Left lung (tissue), 14 donors: ENCODE data around the gene HLA-DMA. TPM values are rescaled to one million over a fixed set of nuclear protein-coding genes. Genes with fewer than 3 reads are reported as not detected.
A peak's percentile ranks its signal among the peaks of the same experiment; 100 is the strongest.

Experiments used
- ATAC-seq: fragments of 200-7000 bp; cut with Tn5 transposase; one replicate; pipeline ENCODE4 v1.9.1; 2020; ENCODE audit warnings: moderate library complexity
- DNase-seq, 4 donors: peaks; one replicate each; pipeline ENCODE4 v3.0.0-alpha.2; 2013 to 2020
- H3K27ac ChIP-seq, 2 donors: fragments of 200-600 bp; sonication (generic) in 1 of 2; one replicate each; pipeline versions ENCODE4 v1.5.0 to v1.8.0; 2020 to 2021
- H3K27me3 ChIP-seq, 2 donors: fragments of 200-600 bp; sonication (generic) in 1 of 2; one replicate each; pipeline versions ENCODE4 v1.5.0 to v1.8.0; 2020 to 2021
- H3K36me3 ChIP-seq, 2 donors: fragments of 200-600 bp; sonication (generic) in 1 of 2; one replicate each; pipeline versions ENCODE4 v1.5.0 to v1.8.0; 2020 to 2021
- H3K4me1 ChIP-seq, 2 donors: fragments of 200-600 bp; one replicate each; pipeline ENCODE4 v1.8.0; 2021
- H3K4me3 ChIP-seq, 2 donors: fragments of 200-600 bp; sonication (generic) in 1 of 2; one replicate each; pipeline versions ENCODE4 v1.5.0 to v1.8.0; 2020 to 2021; ENCODE audit warnings: mild to moderate bottlenecking in 1 of 2
- H3K9me3 ChIP-seq, 2 donors: fragments of 200-600 bp; sonication (generic) in 1 of 2; one replicate each; pipeline versions ENCODE4 v1.5.0 to v1.8.0; 2020 to 2021
- CTCF ChIP-seq, 2 donors: fragments of 200-600 bp; sonication (generic) in 1 of 2; IDR thresholded peaks; one replicate each; pipeline versions ENCODE4 v1.5.0 to v1.8.0; 2021; ENCODE audit warnings: antibody characterized with exemption in 2 of 2
- intact Hi-C, 2 donors: fragments of 100-400 bp; cut with DNase I; formaldehyde crosslinking; loops; one replicate each; pipeline versions ENCODE4 v1.11.2 to v1.14.2; 2022
- long read RNA-seq, 12 donors: library from polyadenylated mRNA in 2 of 12; unstranded in 2 of 12; transcript quantifications; one replicate each; pipeline ENCODE4 v2.0.0 and lab custom pipeline, GENCODE V29; 2019 to 2026
- polyA plus RNA-seq, 6 donors: library from polyadenylated mRNA; unstranded; fragments of 120-200 nt; gene quantifications; one replicate each; pipeline ENCODE4 v1.2.1, GENCODE V29; 2013; ENCODE audit not compliant: insufficient read length in 6 of 6
- total RNA-seq, 2 donors: library from RNA; stranded (reverse); fragmentation: NEBNext Ultra II Directional; extraction: Animal tissue kit (Norgen Biotek cat#: 25700); gene quantifications; one replicate each; pipeline ENCODE4 v1.2.1, GENCODE V29; 2021
- donor health status: DM: no; HTN: yes; CAD: no.
- donor health status: DM: no; HTN: no; CAD: no.

HLA-DMA gene
- total RNA-seq (100 to 1,000 TPM; 128 to 159 TPM), polyA plus RNA-seq (10 to 100 TPM in 5 of 6 donors, 1 to 10 TPM in 1; 9.4 to 26.3 (median 17.1) TPM)
- long read RNA-seq, donor 1, transcript HLA-DMA-201 (5 exons, 1,123 nt), result major isoform, 12 of 616 reads
- long read RNA-seq, donor 1, transcript HLA-DMA-209 (2 exons, 657 nt), result minor isoform, 6 of 616 reads
- long read RNA-seq, donor 1, partial matches to known transcripts, result 584 of 616 reads
- long read RNA-seq, donor 1, other reads (novel, unspliced or antisense), result 12 of 616 reads
- long read RNA-seq, donor 2, transcript HLA-DMA-201 (5 exons, 1,123 nt), result major isoform, 7 of 300 reads
- long read RNA-seq, donor 2, partial matches to known transcripts, result 292 of 300 reads
- long read RNA-seq, donor 2, other reads (novel, unspliced or antisense), result 0 of 300 reads
- long read RNA-seq, donor 3, partial matches to known transcripts, result 0 of 4 reads
- long read RNA-seq, donor 3, other reads (novel, unspliced or antisense), result 0 of 4 reads
- long read RNA-seq, donor 4, transcript HLA-DMA-202 (5 exons, 1,007 nt), result minor isoform, 5 of 169 reads
- long read RNA-seq, donor 4, transcript HLA-DMA-203 (4 exons, 777 nt), result minor isoform, 8 of 169 reads
- long read RNA-seq, donor 4, transcript HLA-DMA-201 (5 exons, 1,123 nt), result major isoform, 134 of 169 reads
- long read RNA-seq, donor 4, partial matches to known transcripts, result 5 of 169 reads
- long read RNA-seq, donor 4, other reads (novel, unspliced or antisense), result 17 of 169 reads
- long read RNA-seq, donor 5, transcript HLA-DMA-201 (5 exons, 1,123 nt), result major isoform, 9 of 302 reads
- long read RNA-seq, donor 5, partial matches to known transcripts, result 278 of 302 reads
- long read RNA-seq, donor 5, other reads (novel, unspliced or antisense), result 13 of 302 reads
- long read RNA-seq, donor 6, partial matches to known transcripts, result 155 of 166 reads
- long read RNA-seq, donor 6, other reads (novel, unspliced or antisense), result 5 of 166 reads
- long read RNA-seq, donor 7, transcript HLA-DMA-201 (5 exons, 1,123 nt), result major isoform, 5 of 90 reads
- long read RNA-seq, donor 7, partial matches to known transcripts, result 85 of 90 reads
- long read RNA-seq, donor 7, other reads (novel, unspliced or antisense), result 0 of 90 reads
- long read RNA-seq, donor 8, transcript HLA-DMA-209 (2 exons, 657 nt), result major isoform, 6 of 11 reads
- long read RNA-seq, donor 8, partial matches to known transcripts, result 0 of 11 reads
- long read RNA-seq, donor 8, other reads (novel, unspliced or antisense), result 0 of 11 reads
- long read RNA-seq, donor 9, result 0 reads
- long read RNA-seq, donor 10, transcript HLA-DMA-201 (5 exons, 1,123 nt), result major isoform, 140 of 172 reads
- long read RNA-seq, donor 10, transcript HLA-DMA-202 (5 exons, 1,007 nt), result minor isoform, 9 of 172 reads
- long read RNA-seq, donor 10, partial matches to known transcripts, result 0 of 172 reads
- long read RNA-seq, donor 10, other reads (novel, unspliced or antisense), result 23 of 172 reads
- long read RNA-seq, donor 11, partial matches to known transcripts, result 303 of 313 reads
- long read RNA-seq, donor 11, other reads (novel, unspliced or antisense), result 9 of 313 reads
- long read RNA-seq, donor 12, partial matches to known transcripts, result 86 of 95 reads
- long read RNA-seq, donor 12, other reads (novel, unspliced or antisense), result 0 of 95 reads

GRCh38 chr6:32952817-32953739, at the start of gene HLA-DMA:
Gene HLA-DMA (minus strand): TSS chr6:32953097. CDS start chr6:32953036, 61 bp downstream.
- ATAC-seq, result peak; percentile 97
- peak; percentile 67 to 92 (median 88) for DNase-seq
- Histone ChIP-seq H3K27ac (peak within 1 kb of the TSS; percentile 75 to 78), H3K4me3 (peak within 1 kb of the TSS; percentile 17 to 43), H3K27me3 (no peaks in the 10 kb centered on the region), H3K4me1 (peaks cover 0 to 57% of the 10 kb centered on the region in 2 donors), H3K36me3 (no peaks in the 10 kb centered on the region), H3K9me3 (no peaks in the 10 kb centered on the region)
- TF ChIP-seq CTCF (IDR thresholded peaks at IDR 0.05), result peak; percentile 65 to 87
- intact Hi-C loops, result no loop called here

GRCh38 chr6:33001685-33002084, 48.8 kb upstream of the HLA-DMA start:
- Histone ChIP-seq H3K4me3 (no peak overlapping the region), H3K4me1 (peaks cover 0 to 5% of the 10 kb centered on the region in 2 donors), H3K27ac (no peak overlapping the region), H3K27me3 (peaks cover 0 to 6% of the 10 kb centered on the region in 2 donors), H3K9me3 (no peaks in the 10 kb centered on the region), H3K36me3 (no peaks in the 10 kb centered on the region)
- intact Hi-C loops, result no loop called here
- DNase-seq (no peak), ATAC-seq (no peak)
- TF ChIP-seq CTCF (IDR thresholded peaks at IDR 0.05), result no peak

- peaks cover 0 to 6% of the 10 kb centered on the region in 2 donors for H3K27me3 ChIP-seq
Measured at GRCh38 chr6:33000055-33000454, 47.2 kb upstream of the HLA-DMA start.

More at GRCh38 chr6:33000055-33000454, 47.2 kb upstream of the HLA-DMA start:
- Histone ChIP-seq H3K36me3 (no peaks in the 10 kb centered on the region), H3K27ac (no peak overlapping the region), H3K4me3 (no peak overlapping the region), H3K9me3 (no peaks in the 10 kb centered on the region), H3K4me1 (peaks cover 0 to 5% of the 10 kb centered on the region in 2 donors)
- no peak for DNase-seq
- no peak for TF ChIP-seq CTCF (IDR thresholded peaks at IDR 0.05)
- intact Hi-C loops, result no loop called here
- peak; percentile 71 for ATAC-seq
